H9 (cell line): ENCODE measurements around the gene ABLIM1. TPM values are rescaled to one million over a fixed set of nuclear protein-coding genes. Genes with fewer than 3 reads are reported as not detected.

ENCODE experiments used
- DNase-seq: peaks from one replicate; pipeline ENCODE4 v3.0.0-alpha.2; 2017
- H2AFZ ChIP-seq: one replicate; pipeline ENCODE4 v1.6.1; 2013; ENCODE audit warnings: mild to moderate bottlenecking, low read length, control low read depth, moderate library complexity
- H2AK5ac ChIP-seq: 2 replicates; pipeline ENCODE4 v1.6.1; 2013; ENCODE audit warnings: low read length, control low read depth, mixed read lengths; ENCODE audit not compliant: insufficient read length
- H2BK120ac ChIP-seq: one replicate; pipeline ENCODE4 v1.6.1; 2013; ENCODE audit warnings: low read depth, mild to moderate bottlenecking, low read length, control low read depth, inconsistent platforms; ENCODE audit not compliant: poor library complexity, severe bottlenecking
- H2BK12ac ChIP-seq: 2 replicates; pipeline ENCODE4 v1.6.1; 2013; ENCODE audit warnings: low read length, control low read depth, mixed read lengths, low read depth; ENCODE audit not compliant: insufficient read length
- H2BK15ac ChIP-seq: 2 replicates; pipeline ENCODE4 v1.6.1; 2013; ENCODE audit warnings: low read depth, low read length, control low read depth
- H2BK20ac ChIP-seq: one replicate; pipeline ENCODE4 v1.6.1; 2013; ENCODE audit warnings: low read depth, mild to moderate bottlenecking, low read length, control low read depth, inconsistent platforms; ENCODE audit not compliant: poor library complexity, severe bottlenecking
- H2BK5ac ChIP-seq: 2 replicates; pipeline ENCODE4 v1.6.1; 2013; ENCODE audit warnings: low read length, control low read depth, mixed read lengths; ENCODE audit not compliant: insufficient read length
- H3K14ac ChIP-seq: 2 replicates; pipeline ENCODE4 v1.6.1; 2013; ENCODE audit warnings: low read length, control low read depth; ENCODE audit not compliant: insufficient read depth
- H3K18ac ChIP-seq: 2 replicates; pipeline ENCODE4 v1.6.1; 2013; ENCODE audit warnings: low read depth, mild to moderate bottlenecking, mixed read lengths, low read length, control low read depth; ENCODE audit not compliant: insufficient read length
- H3K23ac ChIP-seq: 2 replicates; pipeline ENCODE4 v1.6.1; 2013; ENCODE audit warnings: low read length, control low read depth, mixed read lengths, low read depth; ENCODE audit not compliant: insufficient read length
- H3K23me2 ChIP-seq: 2 replicates; pipeline ENCODE4 v1.6.1; 2013; ENCODE audit warnings: low read depth, mild to moderate bottlenecking, mixed read lengths, low read length, control low read depth; ENCODE audit not compliant: insufficient read length, poor library complexity, severe bottlenecking
- H3K27ac ChIP-seq: 2 replicates; pipeline ENCODE4 v1.5.1; 2013; ENCODE audit warnings: low read length, control low read depth, mixed read lengths, low read depth; ENCODE audit not compliant: insufficient read length
- H3K27me3 ChIP-seq: 2 replicates; pipeline ENCODE4 v1.6.1; 2013; ENCODE audit warnings: low read length, control low read depth, inconsistent platforms; ENCODE audit not compliant: insufficient read depth
- H3K4ac ChIP-seq: 2 replicates; pipeline ENCODE4 v1.6.1; 2013; ENCODE audit warnings: low read depth, mild to moderate bottlenecking, control low read depth, inconsistent platforms, low read length, moderate library complexity
- H3K4me1 ChIP-seq: 2 replicates; pipeline ENCODE4 v1.6.1; 2013; ENCODE audit warnings: low read length, control low read depth, inconsistent platforms; ENCODE audit not compliant: insufficient read depth
- H3K4me2 ChIP-seq: 2 replicates; pipeline ENCODE4 v1.6.1; 2013; ENCODE audit warnings: low read length, control low read depth, mixed read lengths; ENCODE audit not compliant: insufficient read length, insufficient read depth
- H3K56ac ChIP-seq: 2 replicates; pipeline ENCODE4 v1.6.1; 2013; ENCODE audit warnings: low read depth, mild to moderate bottlenecking, mixed read lengths, low read length, control low read depth; ENCODE audit not compliant: insufficient read length
- H3K79me1 ChIP-seq: 2 replicates; pipeline ENCODE4 v1.6.1; 2013; ENCODE audit warnings: low read depth, mild to moderate bottlenecking, moderate library complexity, low read length, control low read depth, inconsistent platforms; ENCODE audit not compliant: insufficient read depth, poor library complexity, severe bottlenecking
- H3K79me2 ChIP-seq: 2 replicates; pipeline ENCODE4 v1.6.1; 2013; ENCODE audit warnings: low read length, control low read depth, inconsistent platforms; ENCODE audit not compliant: insufficient read depth
- H3K9ac ChIP-seq: 2 replicates; pipeline ENCODE4 v1.6.1; 2013; ENCODE audit warnings: low read length, control low read depth, mixed read lengths; ENCODE audit not compliant: insufficient read length; ENCODE audit errors: extremely low read depth
- H3K9me3 ChIP-seq: one replicate; pipeline ENCODE4 v1.6.1; 2013; ENCODE audit warnings: low read depth, low read length, inconsistent platforms; ENCODE audit not compliant: control insufficient read depth
- H3T11ph ChIP-seq: one replicate; pipeline ENCODE4 v1.6.1; 2013; ENCODE audit warnings: mild to moderate bottlenecking, low read length, control low read depth, inconsistent platforms
- H4K20me1 ChIP-seq: one replicate; pipeline ENCODE4 v1.6.1; 2013; ENCODE audit not compliant: control insufficient read depth, insufficient read length, insufficient read depth
- H4K5ac ChIP-seq: 2 replicates; pipeline ENCODE4 v1.6.1; 2013; ENCODE audit warnings: low read depth, mild to moderate bottlenecking, mixed read lengths, low read length, control low read depth; ENCODE audit not compliant: insufficient read length
- H4K8ac ChIP-seq: replicated peaks from 2 replicates; pipeline ENCODE4 v1.6.1; 2013; ENCODE audit warnings: low read length, control low read depth, mixed read lengths, low read depth; ENCODE audit not compliant: insufficient read length
- H4K91ac ChIP-seq: 2 replicates; pipeline ENCODE4 v1.6.1; 2013; ENCODE audit warnings: low read depth, mild to moderate bottlenecking, moderate library complexity, mixed read lengths, low read length, control low read depth; ENCODE audit not compliant: insufficient read length
- H3K27ac Mint-ChIP-seq, 3 experiments: 2 replicates in 2 of 3; 3 replicates in 1 of 3; pipeline ENCODE4 v1.8.0; 2020 to 2021; ENCODE audit warnings: mixed read lengths in 3 of 3, mild to moderate bottlenecking in 1 of 3, moderate library complexity in 1 of 3
- H3K27me3 Mint-ChIP-seq: 2 replicates; pipeline ENCODE4 v1.8.0; 2021; ENCODE audit warnings: low read depth, mild to moderate bottlenecking, moderate library complexity, mixed read lengths
- H3K36me3 Mint-ChIP-seq, 3 experiments: 2 replicates in 2 of 3; 3 replicates in 1 of 3; pipeline ENCODE4 v1.8.0; 2020 to 2021; ENCODE audit warnings: low read depth in 3 of 3, mixed read lengths in 3 of 3; ENCODE audit not compliant: insufficient read depth in 1 of 3
- H3K4me1 Mint-ChIP-seq, 2 experiments: 2 replicates each; pipeline ENCODE4 v1.8.0; 2020; ENCODE audit warnings: mixed read lengths in 2 of 2
- H3K4me3 Mint-ChIP-seq, 2 experiments: 2 replicates in 1 of 2; 3 replicates in 1 of 2; pipeline ENCODE4 v1.8.0; 2020 to 2021; ENCODE audit warnings: mild to moderate bottlenecking in 2 of 2, mixed read lengths in 2 of 2, moderate library complexity in 1 of 2
- H3K9me3 Mint-ChIP-seq, 2 experiments: 2 replicates in 1 of 2; 3 replicates in 1 of 2; pipeline ENCODE4 v1.8.0; 2020; ENCODE audit warnings: mild to moderate bottlenecking in 2 of 2, mixed read lengths in 2 of 2, moderate library complexity in 1 of 2
- WGBS: extraction: QIAGEN DNeasy Blood & Tissue Kit; methylation state at CpG from one replicate; pipeline ENCODE4 v1.1.7; 2013; ENCODE audit warnings: missing lambda C conversion rate, low lambda C conversion rate, mixed read lengths; ENCODE audit not compliant: insufficient read length; ENCODE audit errors: extremely low coverage; 5-methylcytosine and 5-hydroxymethylcytosine counted together
- total RNA-seq: library from RNA; stranded (reverse); gene quantifications from 2 replicates; pipeline ENCODE4 v1.2.1, GENCODE V29; 2021
- TF ChIP-seq, protein P1 (sequence below): fragments of 200-600 bp; sonication (generic); conservative IDR thresholded peaks from 3 replicates; pipeline ENCODE4 v1.8.0; 2021; ENCODE audit warnings: antibody characterized with exemption, mild to moderate bottlenecking

The ABLIM1 gene
- total RNA-seq, 1 experiment from 2014 or later, result 32.1 TPM

DNA sequence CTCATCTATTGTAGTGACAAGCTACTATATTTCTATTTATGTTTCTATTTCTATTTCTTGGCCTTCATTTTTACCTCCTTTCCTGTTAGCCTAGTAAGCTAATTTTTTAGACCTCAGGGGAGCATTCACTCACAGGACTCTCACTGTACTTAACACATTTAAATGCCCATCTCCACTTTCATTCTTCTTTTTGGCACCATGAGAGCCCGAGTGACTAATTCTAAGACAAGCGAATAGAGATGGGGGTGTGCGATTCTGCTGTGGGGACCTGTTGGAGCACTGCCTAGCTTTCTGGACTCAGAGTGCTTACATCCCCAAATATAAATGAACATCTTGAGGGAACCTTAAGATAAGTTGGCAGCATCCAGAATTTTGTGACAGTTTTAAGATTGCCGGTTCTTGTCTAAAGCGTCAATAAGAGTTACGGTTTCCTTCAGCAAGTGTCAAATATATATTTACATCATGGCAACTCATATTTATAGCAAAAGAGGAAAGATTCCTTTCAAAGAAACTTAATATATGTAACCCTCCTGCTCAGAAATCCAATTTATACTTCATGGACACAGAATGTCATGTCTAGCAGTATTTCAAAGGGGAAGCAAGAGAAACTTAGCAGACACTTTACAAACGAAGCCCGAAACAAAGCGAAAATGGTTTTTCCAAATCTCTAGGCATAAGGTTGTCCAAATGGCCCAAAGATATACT is 199.7 kb downstream of the ABLIM1 start:
- no CpG with 5 or more reads among the region's 9 CpGs for WGBS
- TF ChIP-seq, protein P1, sequence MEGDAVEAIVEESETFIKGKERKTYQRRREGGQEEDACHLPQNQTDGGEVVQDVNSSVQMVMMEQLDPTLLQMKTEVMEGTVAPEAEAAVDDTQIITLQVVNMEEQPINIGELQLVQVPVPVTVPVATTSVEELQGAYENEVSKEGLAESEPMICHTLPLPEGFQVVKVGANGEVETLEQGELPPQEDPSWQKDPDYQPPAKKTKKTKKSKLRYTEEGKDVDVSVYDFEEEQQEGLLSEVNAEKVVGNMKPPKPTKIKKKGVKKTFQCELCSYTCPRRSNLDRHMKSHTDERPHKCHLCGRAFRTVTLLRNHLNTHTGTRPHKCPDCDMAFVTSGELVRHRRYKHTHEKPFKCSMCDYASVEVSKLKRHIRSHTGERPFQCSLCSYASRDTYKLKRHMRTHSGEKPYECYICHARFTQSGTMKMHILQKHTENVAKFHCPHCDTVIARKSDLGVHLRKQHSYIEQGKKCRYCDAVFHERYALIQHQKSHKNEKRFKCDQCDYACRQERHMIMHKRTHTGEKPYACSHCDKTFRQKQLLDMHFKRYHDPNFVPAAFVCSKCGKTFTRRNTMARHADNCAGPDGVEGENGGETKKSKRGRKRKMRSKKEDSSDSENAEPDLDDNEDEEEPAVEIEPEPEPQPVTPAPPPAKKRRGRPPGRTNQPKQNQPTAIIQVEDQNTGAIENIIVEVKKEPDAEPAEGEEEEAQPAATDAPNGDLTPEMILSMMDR, result no peak
- H2BK120ac ChIP-seq, result no peak overlapping the region
- Mint-ChIP-seq H3K4me1 (peaks cover 0 to 3% of the 10 kb centered on the region in 2 experiments; a peak in 1 of 4 replicates), H3K9me3 (no peaks in the 10 kb centered on the region), H3K36me3 (peaks cover 0 to 11% (median 7%) of the 10 kb centered on the region in 3 experiments; a peak in 4 of 7 replicates), H3K4me3 (no peak overlapping the region), H3K27ac (no peak overlapping the region), H3K27me3 (no peaks in the 10 kb centered on the region)
- no peak overlapping the region for H4K91ac ChIP-seq
- H3K4ac ChIP-seq, result no peak overlapping the region
- H2BK12ac ChIP-seq, result no peak overlapping the region
- H3K4me2 ChIP-seq, result no peak overlapping the region
- DNase-seq, result no peak
- H2BK15ac ChIP-seq, result no peak overlapping the region
- no peak overlapping the region for H3K23ac ChIP-seq
- no peak overlapping the region for H3K18ac ChIP-seq
- no peak overlapping the region for H2AK5ac ChIP-seq
- H4K20me1 ChIP-seq, result no peaks in the 10 kb centered on the region
- H3K27ac ChIP-seq, result no peak overlapping the region
- no peak overlapping the region for H2BK5ac ChIP-seq
- H3K9ac ChIP-seq, result no peak overlapping the region
- no peaks in the 10 kb centered on the region for H3K27me3 ChIP-seq
- no peaks in the 10 kb centered on the region for H3K23me2 ChIP-seq
- no peak overlapping the region for H4K8ac ChIP-seq
- H3K56ac ChIP-seq, result no peak overlapping the region
- no peak overlapping the region for H3K14ac ChIP-seq
- H3K9me3 ChIP-seq, result no peaks in the 10 kb centered on the region
- H3K4me1 ChIP-seq, result no peaks in the 10 kb centered on the region
- no peaks in the 10 kb centered on the region for H3K79me2 ChIP-seq
- no peak overlapping the region for H4K5ac ChIP-seq
- H3T11ph ChIP-seq, result no peak overlapping the region
- H2AFZ ChIP-seq, result no peak overlapping the region
- no peak overlapping the region for H2BK20ac ChIP-seq
- H3K79me1 ChIP-seq, result no peaks in the 10 kb centered on the region
